Measurements from ENCODE around the gene PIAS2. TPM values are rescaled to one million over a fixed set of nuclear protein-coding genes. Genes with fewer than 3 reads are reported as not detected.

Gene PIAS2
- total and polyA plus RNA-seq, 10 donors: 4.0 to 58.4 (median 38.3) TPM

GRCh38 chr18:46958209-46958608 is 40.9 kb upstream of the PIAS2 start:
- no peak for TF ChIP-seq POLR2A (IDR thresholded peaks at IDR 0.05)
- no peak for TF ChIP-seq POLR2AphosphoS5 (IDR thresholded peaks at IDR 0.05)
- TF ChIP-seq CTCF (IDR thresholded peaks at IDR 0.05 in 8 of 11, conservative IDR thresholded peaks at IDR 0.05 in 3 of 11): no peak
- Histone ChIP-seq H3K4me3 (no peak overlapping the region), H3K27me3 (replicated peaks in 1 of 7) (no peaks in the 10 kb centered on the region), H3K9me3 (peaks cover 0 to 14% (median 7%) of the 10 kb centered on the region in 8 donors), H3K27ac (no peak overlapping the region), H3K4me1 (no peaks in the 10 kb centered on the region), H3K36me3 (no peaks in the 10 kb centered on the region)
- DNase-seq: no peak
- WGBS, 5 donors: 90 to 95% (median 93%) methylated on average over 4 of the region's 4 CpGs
- intact Hi-C loops (cut with DNase I; ENCODE audit: low total_unique reads): no loop called here

GRCh38 chr18:46953195-46953594 is 35.9 kb upstream of the PIAS2 start:
- DNase-seq: no peak
- 54 to 78% (median 62%) methylated on average over 5 of the region's 5 CpGs for WGBS, 5 donors

GRCh38 chr18:46950064-46950656 is 32.9 kb upstream of the PIAS2 start:
- no peaks in the 10 kb centered on the region for H3K9me3 ChIP-seq
- no peak for DNase-seq
- peaks cover 0 to 14% (median 0%) of the 10 kb centered on the region in 6 donors for H3K4me1 ChIP-seq
- H3K4me3 ChIP-seq: no peak overlapping the region
- no peaks in the 10 kb centered on the region for H3K36me3 ChIP-seq
- peak in 4 of 11 experiments; percentile 15 to 29 (median 26) for TF ChIP-seq CTCF (IDR thresholded peaks at IDR 0.05 in 8 of 11, conservative IDR thresholded peaks at IDR 0.05 in 3 of 11)
- TF ChIP-seq POLR2A (IDR thresholded peaks at IDR 0.05): no peak
- no peak for TF ChIP-seq POLR2AphosphoS5 (IDR thresholded peaks at IDR 0.05)
- no peak overlapping the region for H3K27ac ChIP-seq
- 61 to 72% (median 65%) methylated on average over 5 of the region's 5 CpGs for whole genome bisulfite sequencing, 5 donors
- H3K27me3 ChIP-seq (replicated peaks in 1 of 7): peaks cover 0 to 17% (median 0%) of the 10 kb centered on the region in 7 donors
- intact Hi-C loops (cut with DNase I; ENCODE audit: low total_unique reads): no loop called here

More at GRCh38 chr18:46953195-46953594, 35.9 kb upstream of the PIAS2 start:
- Histone ChIP-seq H3K27me3 (replicated peaks in 1 of 7) (peaks cover 0 to 4% (median 0%) of the 10 kb centered on the region in 7 donors), H3K9me3 (no peaks in the 10 kb centered on the region), H3K4me1 (no peaks in the 10 kb centered on the region), H3K4me3 (no peak overlapping the region), H3K36me3 (no peaks in the 10 kb centered on the region), H3K27ac (no peak overlapping the region)
- no peak for TF ChIP-seq POLR2AphosphoS5 (IDR thresholded peaks at IDR 0.05)
- TF ChIP-seq CTCF (IDR thresholded peaks at IDR 0.05 in 8 of 11, conservative IDR thresholded peaks at IDR 0.05 in 3 of 11): no peak
- no peak for TF ChIP-seq POLR2A (IDR thresholded peaks at IDR 0.05)
- intact Hi-C loops (cut with DNase I; ENCODE audit: low total_unique reads): no loop called here

GRCh38 chr18:46946656-46947282 is 29.5 kb upstream of the PIAS2 start:
- H3K36me3 ChIP-seq: no peaks in the 10 kb centered on the region

More at GRCh38 chr18:46946656-46947282, 29.5 kb upstream of the PIAS2 start:
- Histone ChIP-seq H3K27me3 (replicated peaks in 1 of 7) (peaks cover 0 to 17% (median 0%) of the 10 kb centered on the region in 7 donors), H3K4me1 (peaks cover 0 to 14% (median 0%) of the 10 kb centered on the region in 6 donors), H3K27ac (no peak overlapping the region), H3K9me3 (no peaks in the 10 kb centered on the region), H3K4me3 (peak overlapping the region; percentile 51 to 83 (median 62))
- 0 to 1% (median 0%) methylated on average over 32 of the region's 32 CpGs for WGBS, 5 donors
- intact Hi-C loops (cut with DNase I; ENCODE audit: low total_unique reads): no loop called here
- no peak for TF ChIP-seq POLR2A (IDR thresholded peaks at IDR 0.05)
- peak in 1 of 3 donors; percentile 39 for TF ChIP-seq POLR2AphosphoS5 (IDR thresholded peaks at IDR 0.05)
- peak; percentile 87 for DNase-seq
